ENCODE results near the gene PPM1K. TPM values are rescaled to one million over a fixed set of nuclear protein-coding genes. Genes with fewer than 3 reads are reported as not detected.

Gene PPM1K
- total RNA-seq, 2 donors from 2014 or later: 7.8 to 8.3 TPM

DNA sequence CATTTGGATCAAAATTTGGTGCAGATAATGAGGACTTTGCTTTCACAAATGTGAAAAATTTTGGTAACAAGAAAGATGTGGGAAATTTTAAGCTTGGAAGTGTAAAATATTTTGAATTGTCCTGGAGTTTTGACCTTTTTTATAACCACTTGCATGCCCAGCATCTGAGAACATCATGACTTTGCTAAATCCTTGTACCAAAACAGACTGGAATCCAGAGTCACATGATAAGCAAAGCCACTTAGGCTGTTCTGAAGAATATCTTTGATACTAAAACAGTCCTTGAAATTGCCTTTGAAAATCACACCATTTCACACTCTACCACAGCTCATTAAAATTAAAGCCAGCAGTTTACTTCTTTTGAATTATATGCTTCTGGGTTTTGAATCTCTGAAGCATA is 2.5 kb upstream of the PPM1K start:
- H3K27ac ChIP-seq: no peak overlapping the region
- no peak for TF ChIP-seq CTCF (IDR thresholded peaks at IDR 0.05)
- no peaks in the 10 kb centered on the region for H3K27me3 ChIP-seq
- DNase-seq: no peak
- H3K36me3 ChIP-seq: no peaks in the 10 kb centered on the region
- no peaks in the 10 kb centered on the region for H3K4me1 ChIP-seq
- H3K9me3 ChIP-seq: no peaks in the 10 kb centered on the region
- no peak overlapping the region for H3K9ac ChIP-seq (ENCODE audit: low read depth in 2 of 2, low read length in 2 of 2)
- intact Hi-C loops (cut with DNase I): no loop called here
- no peak overlapping the region for H3K4me3 ChIP-seq

- peak overlapping the region in 1 of 2 donors; percentile 65 for H3K9ac ChIP-seq (ENCODE audit: low read depth in 2 of 2, low read length in 2 of 2)
- H3K9me3 ChIP-seq: no peaks in the 10 kb centered on the region
- no peaks in the 10 kb centered on the region for H3K27me3 ChIP-seq
- peak overlapping the region; percentile 82 for H3K4me3 ChIP-seq
- no peaks in the 10 kb centered on the region for H3K4me1 ChIP-seq
- H3K27ac ChIP-seq: peak overlapping the region; percentile 97
- H3K36me3 ChIP-seq: no peaks in the 10 kb centered on the region
- DNase-seq: no peak
- no peak for TF ChIP-seq CTCF (IDR thresholded peaks at IDR 0.05)
- intact Hi-C loops (cut with DNase I): no loop called here
Observed at GRCh38 chr4:88285235-88285653, 883 bp upstream of the PPM1K start.

GRCh38 chr4:88283661-88284438 is 511 bp downstream of the PPM1K start:
- no peaks in the 10 kb centered on the region for H3K9me3 ChIP-seq
- intact Hi-C loops (cut with DNase I): no loop called here
- peak overlapping the region; percentile 97 for H3K27ac ChIP-seq
- H3K27me3 ChIP-seq: no peaks in the 10 kb centered on the region
- no peak for TF ChIP-seq CTCF (IDR thresholded peaks at IDR 0.05)
- peak overlapping the region; percentile 82 for H3K4me3 ChIP-seq
- H3K4me1 ChIP-seq: no peaks in the 10 kb centered on the region
- H3K9ac ChIP-seq (ENCODE audit: low read depth in 2 of 2, low read length in 2 of 2): peak overlapping the region; percentile 89 to 92
- H3K36me3 ChIP-seq: no peaks in the 10 kb centered on the region
- peak; percentile 56 for DNase-seq

DNA sequence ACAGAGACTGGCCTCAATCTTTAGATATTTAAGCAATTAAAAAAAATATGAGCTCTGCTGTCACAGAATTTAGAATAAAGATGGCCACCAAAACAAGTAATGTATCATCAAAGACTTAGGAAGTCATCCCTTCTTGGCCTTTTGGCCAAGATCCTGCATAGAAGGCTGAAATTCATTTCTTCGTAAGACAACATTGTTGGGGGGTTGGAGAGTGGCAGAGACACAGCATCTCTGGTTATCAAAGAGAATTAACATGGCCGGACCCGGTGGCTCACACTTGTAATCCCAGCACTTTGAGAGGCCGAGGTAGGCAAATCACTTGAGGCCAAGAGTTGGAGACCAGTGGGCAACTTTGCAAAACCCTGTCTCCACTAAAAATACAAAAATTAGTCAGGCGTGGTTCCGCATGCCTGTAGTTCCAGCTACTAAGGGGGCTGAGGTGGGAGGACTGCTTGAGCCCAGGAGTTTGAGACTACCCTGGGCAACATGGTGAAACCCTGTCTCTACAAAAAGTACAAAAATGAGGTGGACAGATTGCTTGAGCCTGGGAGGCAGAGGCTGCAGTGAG is 4.0 kb downstream of the PPM1K start:
- Histone ChIP-seq H3K9me3 (no peaks in the 10 kb centered on the region), H3K4me3 (no peak overlapping the region), H3K9ac (ENCODE audit: low read depth in 2 of 2, low read length in 2 of 2) (no peak overlapping the region), H3K36me3 (no peaks in the 10 kb centered on the region), H3K4me1 (peaks cover 1% of the 10 kb centered on the region), H3K27ac (no peak overlapping the region), H3K27me3 (no peaks in the 10 kb centered on the region)
- intact Hi-C loops (cut with DNase I): no loop called here
- DNase-seq: no peak
- no peak for TF ChIP-seq CTCF (IDR thresholded peaks at IDR 0.05)

GRCh38 chr4:88277711-88278225 is 6.6 kb downstream of the PPM1K start:
- Histone ChIP-seq H3K4me3 (no peak overlapping the region), H3K27ac (no peak overlapping the region), H3K9ac (ENCODE audit: low read depth in 2 of 2, low read length in 2 of 2) (no peak overlapping the region), H3K27me3 (no peaks in the 10 kb centered on the region), H3K9me3 (no peaks in the 10 kb centered on the region), H3K4me1 (peaks cover 4% of the 10 kb centered on the region), H3K36me3 (no peaks in the 10 kb centered on the region)
- TF ChIP-seq CTCF (IDR thresholded peaks at IDR 0.05): no peak
- DNase-seq: no peak
- intact Hi-C loops (cut with DNase I): no loop called here
